CD14-positive monocyte (primary cell): Measurements from ENCODE around the gene FOCAD. TPM values are rescaled to one million over a fixed set of nuclear protein-coding genes. Genes with fewer than 3 reads are reported as not detected.
"Not testable (repeated sequence)": the region's sequence is repeated elsewhere in the genome, so short reads cannot be mapped to it uniquely, and the experiment has no call there.

Experiments
- DNase-seq, 3 donors: peaks; one replicate each; pipeline ENCODE4 v3.0.0-alpha.2; 2011 to 2022
- H2AFZ ChIP-seq: 2 replicates; pipeline ENCODE4 v1.6.0; 2012; ENCODE audit warnings: mild to moderate bottlenecking, low read depth, low read length, inconsistent platforms; ENCODE audit not compliant: insufficient read depth, poor library complexity, severe bottlenecking
- H3K27ac ChIP-seq, 2 donors: 1 replicate in 1 of 2; 2 replicates in 1 of 2; pipeline ENCODE4 v1.5.1; 2012 to 2013; ENCODE audit warnings: low read length in 2 of 2, control low read depth in 1 of 2, inconsistent platforms in 1 of 2, low read depth in 1 of 2, mild to moderate bottlenecking in 1 of 2
- H3K27me3 ChIP-seq, 2 donors: one replicate each; pipeline versions ENCODE4 v1.6.0 to v1.6.1; 2011 to 2013; ENCODE audit warnings: low read length in 2 of 2; ENCODE audit not compliant: control insufficient read depth in 2 of 2, insufficient read depth in 2 of 2
- H3K36me3 ChIP-seq, 2 donors: replicated peaks in 1 of 2; 1 replicate in 1 of 2; 2 replicates in 1 of 2; pipeline versions ENCODE4 v1.5.1 to v1.6.1; 2012 to 2013; ENCODE audit warnings: low read length in 2 of 2, control low read depth in 1 of 2, inconsistent platforms in 1 of 2, mild to moderate bottlenecking in 1 of 2; ENCODE audit not compliant: insufficient read depth in 2 of 2, control insufficient read depth in 1 of 2
- H3K4me1 ChIP-seq, 2 donors: 1 replicate in 1 of 2; 2 replicates in 1 of 2; pipeline versions ENCODE4 v1.5.1 to v1.6.1; 2012 to 2013; ENCODE audit warnings: low read length in 2 of 2, control low read depth in 1 of 2, inconsistent platforms in 1 of 2, mild to moderate bottlenecking in 1 of 2, moderate library complexity in 1 of 2; ENCODE audit not compliant: insufficient read depth in 2 of 2, control insufficient read depth in 1 of 2
- H3K4me2 ChIP-seq: replicated peaks from 2 replicates; pipeline ENCODE3; 2012; ENCODE audit warnings: low read length, moderate library complexity, mild to moderate bottlenecking; ENCODE audit not compliant: poor library complexity, severe bottlenecking; ENCODE audit errors: extremely low read depth
- H3K4me3 ChIP-seq, 3 experiments: fragments of 200-600 bp in 1 of 3; sonication (generic) in 1 of 3; replicated peaks in 1 of 3; 1 replicate in 2 of 3; 2 replicates in 1 of 3; pipeline ENCODE4 v1.5.1; 2011 to 2013; ENCODE audit warnings: low read length in 3 of 3, mild to moderate bottlenecking in 3 of 3, control low read depth in 2 of 3, low read depth in 2 of 3, inconsistent platforms in 1 of 3, moderate library complexity in 1 of 3
- H3K79me2 ChIP-seq: 2 replicates; pipeline ENCODE4 v1.6.0; 2012; ENCODE audit warnings: mild to moderate bottlenecking, control low read depth, inconsistent platforms, low read length, moderate library complexity; ENCODE audit not compliant: insufficient read depth
- H3K9ac ChIP-seq: 2 replicates; pipeline ENCODE4 v1.6.0; 2017; ENCODE audit warnings: low read length, mild to moderate bottlenecking; ENCODE audit not compliant: insufficient read depth, poor library complexity, severe bottlenecking
- H3K9me3 ChIP-seq, 2 donors: replicated peaks in 1 of 2; 1 replicate in 1 of 2; 2 replicates in 1 of 2; pipeline versions ENCODE4 v1.5.1 to v1.6.1; 2012 to 2013; ENCODE audit warnings: low read length in 2 of 2, control low read depth in 1 of 2; ENCODE audit not compliant: control insufficient read depth in 1 of 2, insufficient read depth in 1 of 2
- H4K20me1 ChIP-seq: 2 replicates; pipeline ENCODE4 v1.6.0; 2012; ENCODE audit warnings: mild to moderate bottlenecking, low read length, control low read depth, moderate library complexity; ENCODE audit not compliant: insufficient read depth
- H3K27ac Mint-ChIP-seq, 7 donors: one replicate each; pipeline ENCODE4 v1.8.0; 2020; ENCODE audit warnings: mild to moderate bottlenecking in 7 of 7, mixed read lengths in 7 of 7, moderate library complexity in 6 of 7, inconsistent platforms in 2 of 7
- H3K27me3 Mint-ChIP-seq, 3 donors: one replicate each; pipeline ENCODE4 v1.8.0; 2021 to 2022; ENCODE audit warnings: low read depth in 3 of 3, mild to moderate bottlenecking in 3 of 3, mixed read lengths in 3 of 3, moderate library complexity in 3 of 3, inconsistent platforms in 1 of 3
- H3K36me3 Mint-ChIP-seq, 2 donors: one replicate each; pipeline ENCODE4 v1.8.0; 2020; ENCODE audit warnings: mixed read lengths in 2 of 2, inconsistent platforms in 1 of 2, mild to moderate bottlenecking in 1 of 2
- H3K4me1 Mint-ChIP-seq: one replicate; pipeline ENCODE4 v1.8.0; 2020; ENCODE audit warnings: mild to moderate bottlenecking, mixed read lengths
- H3K4me3 Mint-ChIP-seq, 2 donors: one replicate each; pipeline ENCODE4 v1.8.0; 2020; ENCODE audit warnings: mild to moderate bottlenecking in 2 of 2, mixed read lengths in 2 of 2, moderate library complexity in 1 of 2
- H3K9me3 Mint-ChIP-seq, 7 donors: one replicate each; pipeline ENCODE4 v1.8.0; 2020 to 2022; ENCODE audit warnings: mixed read lengths in 7 of 7, mild to moderate bottlenecking in 6 of 7, moderate library complexity in 6 of 7, inconsistent platforms in 2 of 7
- WGBS: methylation state at CpG from one replicate; pipeline ENCODE4 v1.1.5; 2013; ENCODE audit warnings: missing lambda C conversion rate; ENCODE audit not compliant: insufficient coverage; 5-methylcytosine and 5-hydroxymethylcytosine counted together
- intact Hi-C, 2 donors: fragments of 100-400 bp; cut with micrococcal nuclease; formaldehyde crosslinking; loops; one replicate each; pipeline versions ENCODE4 v1.15.0 to v1.15.1; 2023
- polyA plus RNA-seq, 3 donors: library from polyadenylated mRNA; depleted of rRNA in 1 of 3; unstranded in 2 of 3; stranded (reverse) in 1 of 3; fragments of 300-500 nt in 2 of 3; fragments of >200 nt in 1 of 3; fragmentation: Illumina TruSeq in 2 of 3; gene quantifications; 1 replicate in 2 of 3; 2 replicates in 1 of 3; pipeline ENCODE4 v1.2.3, GENCODE V29; 2012 to 2021
- TF ChIP-seq, protein P1 (sequence below): fragments of 200-600 bp; IDR thresholded peaks from one replicate; pipeline ENCODE4 v1.8.0; 2022; ENCODE audit warnings: antibody characterized with exemption, mild to moderate bottlenecking

Gene FOCAD
- polyA plus RNA-seq, 3 donors: 4.9 to 6.3 (median 5.1) TPM

DNA sequence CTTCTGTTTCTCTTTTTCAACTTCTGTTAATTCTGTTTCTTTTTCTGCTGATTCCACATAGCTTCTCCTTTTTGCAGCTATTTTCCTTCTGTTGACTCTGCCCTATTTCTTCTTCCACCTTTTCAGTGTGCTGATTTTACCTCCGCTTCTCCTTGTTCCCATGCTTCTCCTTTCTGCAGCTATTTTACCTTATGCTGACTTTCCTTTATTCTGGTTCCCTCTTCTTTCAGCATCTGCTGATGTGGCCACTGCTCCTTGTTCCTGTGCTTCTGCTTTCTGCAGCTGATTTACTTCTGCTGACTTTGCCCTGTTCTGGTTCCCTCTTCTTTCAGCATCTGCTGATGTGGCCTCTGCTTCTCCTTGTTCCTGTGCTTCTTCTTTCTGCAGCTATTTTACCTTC lies 288.6 kb downstream of the FOCAD start:
- no peak overlapping the region for H3K9ac ChIP-seq
- peaks cover 0 to 11% of the 10 kb centered on the region in 2 donors for H3K36me3 ChIP-seq
- WGBS: 100% methylated on average over 1 of the region's 1 CpG
- TF ChIP-seq, protein P1, sequence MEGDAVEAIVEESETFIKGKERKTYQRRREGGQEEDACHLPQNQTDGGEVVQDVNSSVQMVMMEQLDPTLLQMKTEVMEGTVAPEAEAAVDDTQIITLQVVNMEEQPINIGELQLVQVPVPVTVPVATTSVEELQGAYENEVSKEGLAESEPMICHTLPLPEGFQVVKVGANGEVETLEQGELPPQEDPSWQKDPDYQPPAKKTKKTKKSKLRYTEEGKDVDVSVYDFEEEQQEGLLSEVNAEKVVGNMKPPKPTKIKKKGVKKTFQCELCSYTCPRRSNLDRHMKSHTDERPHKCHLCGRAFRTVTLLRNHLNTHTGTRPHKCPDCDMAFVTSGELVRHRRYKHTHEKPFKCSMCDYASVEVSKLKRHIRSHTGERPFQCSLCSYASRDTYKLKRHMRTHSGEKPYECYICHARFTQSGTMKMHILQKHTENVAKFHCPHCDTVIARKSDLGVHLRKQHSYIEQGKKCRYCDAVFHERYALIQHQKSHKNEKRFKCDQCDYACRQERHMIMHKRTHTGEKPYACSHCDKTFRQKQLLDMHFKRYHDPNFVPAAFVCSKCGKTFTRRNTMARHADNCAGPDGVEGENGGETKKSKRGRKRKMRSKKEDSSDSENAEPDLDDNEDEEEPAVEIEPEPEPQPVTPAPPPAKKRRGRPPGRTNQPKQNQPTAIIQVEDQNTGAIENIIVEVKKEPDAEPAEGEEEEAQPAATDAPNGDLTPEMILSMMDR: no peak
- Mint-ChIP-seq H3K36me3 (peaks cover 20 to 33% of the 10 kb centered on the region in 2 donors), H3K4me1 (no peaks in the 10 kb centered on the region), H3K27ac (no peak overlapping the region), H3K4me3 (no peak overlapping the region), H3K27me3 (no peaks in the 10 kb centered on the region), H3K9me3 (peaks cover 2 to 15% (median 9%) of the 10 kb centered on the region in 7 donors)
- no peaks in the 10 kb centered on the region for H3K4me1 ChIP-seq
- no peak overlapping the region for H2AFZ ChIP-seq
- H3K4me2 ChIP-seq: no peak overlapping the region
- no peaks in the 10 kb centered on the region for H4K20me1 ChIP-seq
- no peaks in the 10 kb centered on the region for H3K79me2 ChIP-seq
- peak overlapping the region in 1 of 2 donors; percentile 76 for H3K27ac ChIP-seq
- peak overlapping the region in 1 of 3 experiments; percentile 23 for H3K4me3 ChIP-seq
- H3K9me3 ChIP-seq: peaks cover 25 to 37% of the 10 kb centered on the region in 2 donors
- DNase-seq: no peak
- H3K27me3 ChIP-seq: no peaks in the 10 kb centered on the region
- intact Hi-C loops: loop anchor here in 1 of 2 donors (5.0 kb wide), 1 partner anchor 125 kb away; no protein-coding TSS in a partner anchor

DNA sequence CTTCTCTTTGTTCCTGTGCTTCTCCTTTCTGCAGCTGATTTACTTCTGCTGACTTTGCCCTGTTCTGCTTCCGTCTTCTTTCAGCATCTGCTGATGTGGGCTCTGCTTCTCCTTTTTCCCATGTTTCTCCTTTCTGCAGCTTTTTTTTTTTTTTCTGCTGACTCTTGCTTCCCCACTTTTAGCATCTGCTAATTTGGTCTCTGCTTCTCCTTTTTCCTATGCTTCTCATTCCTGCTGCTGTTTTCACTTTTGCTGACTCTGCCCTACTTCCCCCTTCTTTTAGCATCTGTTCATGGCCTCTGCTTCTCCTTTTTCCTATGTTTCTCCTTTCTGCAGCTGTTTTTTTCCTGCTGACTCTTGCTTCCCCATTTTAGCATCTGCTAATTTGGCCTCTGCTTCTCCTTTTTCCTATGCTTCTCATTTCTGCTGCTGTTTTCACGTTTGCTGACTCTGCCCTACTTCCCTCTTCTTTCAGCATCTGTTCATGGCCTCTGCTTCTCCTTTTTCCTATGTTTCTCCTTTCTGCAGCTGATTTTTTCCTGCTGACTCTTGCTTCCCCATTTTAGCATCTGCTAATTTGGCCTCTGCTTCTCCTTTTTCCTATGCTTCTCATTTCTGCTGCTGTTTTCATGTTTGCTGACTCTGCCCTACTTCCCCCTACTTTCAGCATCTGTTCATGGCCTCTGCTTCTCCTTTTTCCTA lies 289.3 kb downstream of the FOCAD start:
- H3K9me3 Mint-ChIP-seq: peaks cover 2 to 15% (median 9%) of the 10 kb centered on the region in 7 donors
- not testable (repeated sequence) for H2AFZ ChIP-seq, H3K79me2 ChIP-seq, H3K9ac ChIP-seq, H3K4me3 Mint-ChIP-seq, H4K20me1 ChIP-seq, H3K27me3 Mint-ChIP-seq, H3K4me2 ChIP-seq, H3K4me1 ChIP-seq, H3K27ac Mint-ChIP-seq, H3K27me3 ChIP-seq, H3K4me1 Mint-ChIP-seq
- H3K4me3 ChIP-seq: peak overlapping the region in 1 of 3 experiments; percentile 23
- 31% methylated on average over 2 of the region's 2 CpGs for WGBS
- intact Hi-C loops: loop anchor here in 1 of 2 donors (5.0 kb wide), 1 partner anchor 124 kb away; no protein-coding TSS in a partner anchor
- peak overlapping the region; percentile 8 to 76 for H3K27ac ChIP-seq
- peaks cover 0 to 11% of the 10 kb centered on the region in 2 donors for H3K36me3 ChIP-seq
- peaks cover 24 to 30% of the 10 kb centered on the region in 2 donors for H3K36me3 Mint-ChIP-seq
- H3K9me3 ChIP-seq: peaks cover 25 to 37% of the 10 kb centered on the region in 2 donors
- peak; percentile 45 to 83 (median 48) for DNase-seq

DNA sequence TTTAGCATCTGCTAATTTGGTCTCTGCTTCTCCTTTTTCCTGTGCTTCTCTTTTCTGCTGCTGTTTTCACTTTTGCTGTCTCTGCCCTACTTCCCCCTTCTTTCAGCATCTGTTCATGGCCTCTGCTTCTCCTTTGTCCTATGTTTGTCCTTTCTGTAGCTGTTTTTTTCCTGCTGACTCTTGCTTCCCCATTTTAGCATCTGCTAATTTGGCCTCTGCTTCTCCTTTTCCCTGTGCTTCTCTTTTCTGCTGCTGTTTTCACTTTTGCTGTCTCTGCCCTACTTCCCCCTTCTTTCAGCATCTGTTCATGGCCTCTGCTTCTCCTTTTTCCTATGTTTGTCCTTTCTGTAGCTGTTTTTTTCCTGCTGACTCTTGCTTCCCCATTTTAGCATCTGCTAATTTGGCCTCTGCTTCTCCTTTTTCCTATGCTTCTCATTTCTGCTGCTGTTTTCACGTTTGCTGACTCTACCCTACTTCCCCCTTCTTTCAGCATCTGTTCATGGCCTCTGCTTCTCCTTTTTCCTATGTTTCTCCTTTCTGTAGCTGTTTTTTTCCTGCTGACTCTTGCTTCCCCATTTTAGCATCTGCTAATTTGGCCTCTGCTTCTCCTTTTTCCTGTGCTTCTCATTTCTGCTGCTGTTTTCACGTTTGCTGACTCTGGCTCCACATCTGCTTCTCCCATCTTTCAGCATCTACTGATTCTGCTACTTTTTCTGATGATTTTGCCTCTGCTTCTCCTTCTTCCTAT lies 290.3 kb downstream of the FOCAD start:
- not testable (repeated sequence) for H2AFZ ChIP-seq, H3K27me3 ChIP-seq, H3K9ac ChIP-seq, H3K4me3 ChIP-seq, H3K4me1 ChIP-seq, H3K4me2 ChIP-seq, H3K4me1 Mint-ChIP-seq, H3K27me3 Mint-ChIP-seq, H3K4me3 Mint-ChIP-seq, H3K27ac Mint-ChIP-seq, H4K20me1 ChIP-seq, H3K79me2 ChIP-seq
- H3K36me3 ChIP-seq: peaks cover 0 to 11% of the 10 kb centered on the region in 2 donors
- H3K9me3 ChIP-seq: peaks cover 25 to 37% of the 10 kb centered on the region in 2 donors
- peaks cover 2 to 15% (median 9%) of the 10 kb centered on the region in 7 donors for H3K9me3 Mint-ChIP-seq
- 0% methylated on average over 2 of the region's 2 CpGs for WGBS
- DNase-seq: peak; percentile 32 to 76 (median 49)
- intact Hi-C loops: loop anchor here in 1 of 2 donors (5.0 kb wide), 1 partner anchor 123 kb away; no protein-coding TSS in a partner anchor
- peak overlapping the region; percentile 37 to 76 for H3K27ac ChIP-seq
- peaks cover 27 to 28% of the 10 kb centered on the region in 2 donors for H3K36me3 Mint-ChIP-seq
